OCI-LY7 (cell line): Measurements from ENCODE around the gene BPIFB3. TPM values are rescaled to one million over a fixed set of nuclear protein-coding genes. Genes with fewer than 3 reads are reported as not detected.

ENCODE experiments used
- BruUV-seq: library from RNA; stranded (reverse); fragments of 400-500 nt; replicated peaks from 2 replicates; lab custom pipeline; 2021; lab: Mats Ljungman, UMichigan
- CTCF ChIA-PET: fragments of 300-600 bp; sonication (Branson Sonifier 250); formaldehyde crosslinking; loops from one replicate; lab custom pipeline; 2022; ENCODE audit warnings: antibody characterized with exemption; ENCODE audit not compliant: unreplicated experiment; lab: Charles Lee
- POLR2A ChIA-PET: fragments of 300-600 bp; sonication (Branson Sonifier 250); formaldehyde crosslinking; loops from one replicate; lab custom pipeline; 2022; ENCODE audit warnings: antibody characterized with exemption; lab: Charles Lee
- DNase-seq: peaks from one replicate; pipeline ENCODE4 v3.0.0-alpha.2; 2015; ENCODE audit warnings: low spot score
- H2AFZ ChIP-seq: fragments of 200-600 bp; sonication (generic), shearing (Covaris generic); 2 replicates; pipeline ENCODE4 v1.6.1; 2014; ENCODE audit warnings: mild to moderate bottlenecking, antibody characterized with exemption, low read length, moderate library complexity
- H3K27ac ChIP-seq: fragments of 200-600 bp; sonication (generic); 2 replicates; pipeline ENCODE4 v1.5.1; 2014; ENCODE audit warnings: mixed run types, low read depth, mild to moderate bottlenecking, moderate library complexity, low read length, inconsistent platforms; ENCODE audit not compliant: poor library complexity, severe bottlenecking
- H3K36me3 ChIP-seq: fragments of 200-600 bp; sonication (generic); 2 replicates; pipeline ENCODE4 v1.6.1; 2014; ENCODE audit warnings: mild to moderate bottlenecking, antibody characterized with exemption, low read length, moderate library complexity, mixed read lengths; ENCODE audit not compliant: insufficient read depth
- H3K4me1 ChIP-seq: fragments of 200-600 bp; sonication (generic); 2 replicates; pipeline ENCODE4 v1.5.1; 2014; ENCODE audit warnings: mild to moderate bottlenecking, low read length; ENCODE audit not compliant: insufficient read depth, poor library complexity, severe bottlenecking
- H3K4me2 ChIP-seq: fragments of 200-600 bp; sonication (generic); 2 replicates; pipeline ENCODE4 v1.6.1; 2014; ENCODE audit warnings: mild to moderate bottlenecking, low read length
- H3K4me3 ChIP-seq: fragments of 200-600 bp; sonication (generic); 2 replicates; pipeline ENCODE4 v1.5.1; 2014; ENCODE audit warnings: mild to moderate bottlenecking, low read depth, low read length; ENCODE audit not compliant: poor library complexity, severe bottlenecking
- H3K79me2 ChIP-seq: fragments of 200-600 bp; sonication (generic); 2 replicates; pipeline ENCODE4 v1.6.1; 2016; ENCODE audit warnings: low read depth, mild to moderate bottlenecking, low read length, moderate library complexity, mixed read lengths; ENCODE audit not compliant: insufficient read depth
- H3K9me2 ChIP-seq: fragments of 200-600 bp; sonication (generic); 2 replicates; pipeline ENCODE4 v1.6.1; 2016; ENCODE audit warnings: mild to moderate bottlenecking, low read length, mixed read lengths; ENCODE audit not compliant: insufficient read depth
- H3K9me3 ChIP-seq: fragments of 200-600 bp; sonication (generic); 2 replicates; pipeline ENCODE4 v1.6.1; 2014; ENCODE audit warnings: mild to moderate bottlenecking, mixed run types, low read length, mixed read lengths
- H4K20me1 ChIP-seq: fragments of 200-600 bp; sonication (generic); 2 replicates; pipeline ENCODE4 v1.6.1; 2014; ENCODE audit warnings: mild to moderate bottlenecking, antibody characterized with exemption, low read length, moderate library complexity, mixed read lengths; ENCODE audit not compliant: insufficient read depth
- CTCF ChIP-seq: fragments of 200-600 bp; sonication (generic); conservative IDR thresholded peaks from 2 replicates; pipeline ENCODE4 v1.5.1; 2014; ENCODE audit warnings: mild to moderate bottlenecking, antibody characterized with exemption, low read length, moderate library complexity, mixed read lengths
- EZH2phosphoT487 ChIP-seq: fragments of 200-600 bp; sonication (generic); IDR thresholded peaks from 2 replicates; pipeline ENCODE4 v1.6.1; 2018; ENCODE audit warnings: low read depth, borderline replicate concordance, mild to moderate bottlenecking, mixed run types, antibody characterized with exemption, low read length, moderate library complexity, mixed read lengths
- intact Hi-C: fragments of 100-400 bp; cut with micrococcal nuclease; formaldehyde crosslinking; loops from one replicate; pipeline ENCODE4 v1.10.0; 2022; ENCODE audit not compliant: unreplicated experiment
- total RNA-seq, 2 experiments: library from RNA; depleted of rRNA in 1 of 2; stranded (reverse); fragments of >200 nt in 1 of 2; shearing (Covaris generic) in 1 of 2; gene quantifications; 2 replicates each; pipeline ENCODE4 v1.2.3, GENCODE V29; 2014 to 2022

BPIFB3 gene
- total RNA-seq, 2 experiments from 2014 or later = not detected

DNA sequence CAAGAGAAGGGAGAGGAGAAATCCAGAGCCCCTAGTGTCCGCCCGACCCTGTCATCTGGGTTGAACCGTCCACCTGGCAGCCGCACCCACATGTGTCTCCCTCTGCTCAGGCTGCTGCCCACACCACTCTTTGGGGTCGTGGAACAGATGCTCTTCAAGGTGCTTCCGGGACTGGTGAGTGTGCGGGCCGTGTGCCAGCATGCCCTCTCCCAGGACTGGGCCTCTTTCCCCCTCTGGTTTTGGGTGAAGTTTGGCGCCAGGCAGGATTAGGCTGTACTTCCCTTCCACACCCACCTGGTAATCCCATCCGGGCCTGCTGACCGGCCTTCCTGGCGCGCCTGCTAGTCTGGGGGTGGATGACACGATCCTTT lies 7.9 kb downstream of the BPIFB3 start:
- Histone ChIP-seq H2AFZ (no peak overlapping the region), H3K36me3 (no peaks in the 10 kb centered on the region), H3K27ac (no peak overlapping the region), H3K4me1 (no peaks in the 10 kb centered on the region), H3K4me2 (no peak overlapping the region), H4K20me1 (no peaks in the 10 kb centered on the region), H3K4me3 (no peak overlapping the region), H3K9me3 (no peaks in the 10 kb centered on the region), H3K9me2 (no peaks in the 10 kb centered on the region), H3K79me2 (no peaks in the 10 kb centered on the region)
- BruUV-seq = no TSS peak
- ChIA-PET CTCF (no interaction called here), POLR2A (no interaction called here)
- intact Hi-C loops = no loop called here
- no peak for DNase-seq
- TF ChIP-seq CTCF = no peak
- TF ChIP-seq EZH2phosphoT487 = no peak

DNA sequence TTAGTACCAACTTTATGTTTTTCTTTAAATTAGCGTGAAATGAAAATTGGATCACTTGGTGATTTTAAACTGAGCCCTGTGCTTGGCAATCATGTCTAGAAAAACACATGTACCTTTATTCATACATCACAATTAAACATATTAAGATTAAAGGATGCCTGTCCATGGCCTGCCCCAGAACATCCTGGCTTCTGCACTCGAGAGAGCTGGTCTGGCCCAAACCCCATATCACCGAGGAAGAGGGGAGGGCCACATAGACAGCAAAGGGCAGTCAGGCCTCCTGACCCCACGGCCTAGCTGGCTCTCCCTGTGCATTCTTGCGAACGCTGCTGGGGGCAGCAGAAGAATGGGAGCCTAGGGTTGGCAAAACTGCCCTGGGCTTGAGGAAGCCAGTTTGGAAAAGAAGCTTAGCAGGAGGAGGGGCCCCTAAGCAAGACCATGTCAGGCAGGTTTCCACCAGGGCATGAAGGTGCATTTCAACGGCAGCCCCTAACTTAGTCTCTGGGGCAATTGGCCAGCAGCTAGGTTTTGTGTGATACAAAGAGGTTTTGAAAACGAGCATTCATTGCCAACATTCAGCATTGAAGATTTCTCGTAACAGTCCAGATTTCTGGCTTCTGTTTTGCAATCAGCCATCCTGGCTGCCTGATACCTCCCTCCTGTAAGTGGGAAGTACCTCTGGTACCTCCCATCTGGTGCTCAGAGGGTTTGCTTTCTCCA lies 8.6 kb downstream of the BPIFB3 start:
- no TSS peak for BruUV-seq
- Histone ChIP-seq H3K36me3 (no peaks in the 10 kb centered on the region), H3K79me2 (no peaks in the 10 kb centered on the region), H2AFZ (no peak overlapping the region), H3K27ac (no peak overlapping the region), H3K9me2 (no peaks in the 10 kb centered on the region), H3K9me3 (no peaks in the 10 kb centered on the region), H3K4me3 (no peak overlapping the region), H4K20me1 (no peaks in the 10 kb centered on the region), H3K4me2 (no peak overlapping the region), H3K4me1 (no peaks in the 10 kb centered on the region)
- no peak for DNase-seq
- ChIA-PET CTCF (no interaction called here), POLR2A (no interaction called here)
- no peak for TF ChIP-seq CTCF
- TF ChIP-seq EZH2phosphoT487 = no peak
- intact Hi-C loops = no loop called here

- Histone ChIP-seq H3K79me2 (no peaks in the 10 kb centered on the region), H2AFZ (no peak overlapping the region), H3K27ac (no peak overlapping the region), H3K36me3 (no peaks in the 10 kb centered on the region), H3K4me1 (no peaks in the 10 kb centered on the region), H3K4me2 (no peak overlapping the region), H3K9me3 (no peaks in the 10 kb centered on the region), H3K4me3 (no peak overlapping the region), H3K9me2 (no peaks in the 10 kb centered on the region), H4K20me1 (no peaks in the 10 kb centered on the region)
- TF ChIP-seq CTCF = no peak
- TF ChIP-seq EZH2phosphoT487 = no peak
- ChIA-PET CTCF (no interaction called here), POLR2A (no interaction called here)
- intact Hi-C loops = no loop called here
- no peak for DNase-seq
- no TSS peak for BruUV-seq
These were observed 9.1 kb downstream of the BPIFB3 start for GRCh38 chr20:33062825-33063149.
